Measurements from ENCODE around the gene CKS1B. TPM values are rescaled to one million over a fixed set of nuclear protein-coding genes. Genes with fewer than 3 reads are reported as not detected.

Gene CKS1B
- total and polyA plus RNA-seq, 4 donors, result 22.3 to 38.2 (median 30.2) TPM

DNA sequence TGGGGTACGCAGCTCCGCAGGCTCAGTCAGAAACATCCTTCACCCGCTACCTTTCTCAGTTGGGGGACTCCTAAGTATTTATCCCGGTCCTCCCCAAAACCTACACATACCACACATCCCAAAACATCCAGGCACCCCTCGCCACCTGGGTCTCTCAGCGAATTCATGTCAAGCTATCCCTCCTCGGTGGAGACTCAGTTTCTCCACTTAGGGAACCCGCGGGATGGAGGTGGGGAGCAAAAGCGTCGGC, 26.9 kb downstream of the CKS1B start:
- ATAC-seq (ENCODE audit: insufficient read depth, low FRiP score) (no peak), DNase-seq (peak in 1 of 3 donors; percentile 70)
- H3K27me3 ChIP-seq (ENCODE audit: control insufficient read depth in 3 of 3, insufficient read depth in 3 of 3, low read length in 2 of 3), result no peaks in the 10 kb centered on the region
- peaks cover 5 to 28% (median 6%) of the 10 kb centered on the region in 5 donors for H3K4me1 ChIP-seq (ENCODE audit: control insufficient read depth in 5 of 5, insufficient read depth in 5 of 5, low read length in 5 of 5)
- TF ChIP-seq, protein P1, sequence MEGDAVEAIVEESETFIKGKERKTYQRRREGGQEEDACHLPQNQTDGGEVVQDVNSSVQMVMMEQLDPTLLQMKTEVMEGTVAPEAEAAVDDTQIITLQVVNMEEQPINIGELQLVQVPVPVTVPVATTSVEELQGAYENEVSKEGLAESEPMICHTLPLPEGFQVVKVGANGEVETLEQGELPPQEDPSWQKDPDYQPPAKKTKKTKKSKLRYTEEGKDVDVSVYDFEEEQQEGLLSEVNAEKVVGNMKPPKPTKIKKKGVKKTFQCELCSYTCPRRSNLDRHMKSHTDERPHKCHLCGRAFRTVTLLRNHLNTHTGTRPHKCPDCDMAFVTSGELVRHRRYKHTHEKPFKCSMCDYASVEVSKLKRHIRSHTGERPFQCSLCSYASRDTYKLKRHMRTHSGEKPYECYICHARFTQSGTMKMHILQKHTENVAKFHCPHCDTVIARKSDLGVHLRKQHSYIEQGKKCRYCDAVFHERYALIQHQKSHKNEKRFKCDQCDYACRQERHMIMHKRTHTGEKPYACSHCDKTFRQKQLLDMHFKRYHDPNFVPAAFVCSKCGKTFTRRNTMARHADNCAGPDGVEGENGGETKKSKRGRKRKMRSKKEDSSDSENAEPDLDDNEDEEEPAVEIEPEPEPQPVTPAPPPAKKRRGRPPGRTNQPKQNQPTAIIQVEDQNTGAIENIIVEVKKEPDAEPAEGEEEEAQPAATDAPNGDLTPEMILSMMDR (IDR thresholded peaks at IDR 0.05; ENCODE audit: control extremely low read depth, extremely low read depth), result no peak
- WGBS, 2 donors, result 0 to 1% methylated on average over 11 of the region's 11 CpGs
- no peaks in the 10 kb centered on the region for H3K9me3 ChIP-seq (ENCODE audit: control insufficient read depth in 4 of 4, insufficient read depth in 3 of 4, low read length in 3 of 4)
- peak overlapping the region in 1 of 2 donors; percentile 46 for H3K9ac ChIP-seq (ENCODE audit: insufficient read depth in 1 of 2, low read length in 2 of 2)
- peak overlapping the region; percentile 65 for H3K4me3 ChIP-seq
- H3K27ac ChIP-seq (ENCODE audit: low read depth in 1 of 2, low read length in 1 of 2), result peak overlapping the region; percentile 91 to 94
- H3K36me3 ChIP-seq (ENCODE audit: control insufficient read depth in 4 of 4, insufficient read depth in 4 of 4, low read length in 4 of 4), result no peaks in the 10 kb centered on the region

DNA sequence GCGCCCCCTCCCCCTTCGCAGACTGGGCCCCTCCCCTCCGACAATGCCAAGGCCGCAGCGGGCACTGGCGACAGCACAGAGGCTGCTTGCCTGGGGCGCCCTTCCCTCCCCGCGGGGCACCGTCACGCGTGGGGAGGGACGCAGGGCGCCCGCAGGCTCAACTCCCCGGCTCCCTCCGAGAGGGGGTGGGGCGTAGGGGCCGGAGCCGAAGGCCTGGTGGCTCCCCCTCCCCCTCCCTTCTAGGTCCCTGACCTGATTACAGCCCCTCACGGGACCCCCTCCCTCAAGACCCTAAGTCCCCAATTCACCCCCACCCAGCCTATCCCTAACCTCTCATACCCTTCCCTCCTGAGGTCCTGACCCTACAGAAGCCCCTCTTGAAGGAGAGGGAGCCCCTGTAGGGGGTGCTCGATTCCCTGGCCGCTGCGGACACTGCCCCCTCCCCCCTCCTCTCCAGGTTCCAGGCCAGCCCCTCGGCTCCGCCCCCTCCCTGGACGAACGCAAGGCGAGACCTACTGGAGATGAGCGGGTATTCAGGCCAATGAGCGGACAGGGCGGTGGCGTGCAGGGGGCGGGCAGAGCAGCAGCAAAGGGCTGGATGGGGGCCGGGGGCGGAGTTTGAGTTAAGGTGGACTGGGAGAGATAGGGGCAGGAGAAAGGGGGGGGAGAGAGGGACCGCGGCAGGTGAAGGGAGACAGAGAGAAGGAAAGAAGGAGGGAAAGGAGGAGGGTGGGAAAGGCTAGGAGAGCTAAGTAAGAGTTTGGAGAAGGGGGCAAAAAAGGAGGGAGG, 27.4 kb downstream of the CKS1B start:
- Histone ChIP-seq H3K27me3 (ENCODE audit: control insufficient read depth in 3 of 3, insufficient read depth in 3 of 3, low read length in 2 of 3) (no peaks in the 10 kb centered on the region), H3K27ac (ENCODE audit: low read depth in 1 of 2, low read length in 1 of 2) (peak overlapping the region; percentile 91 to 94), H3K4me3 (peak overlapping the region; percentile 65), H3K36me3 (ENCODE audit: control insufficient read depth in 4 of 4, insufficient read depth in 4 of 4, low read length in 4 of 4) (no peaks in the 10 kb centered on the region), H3K9me3 (ENCODE audit: control insufficient read depth in 4 of 4, insufficient read depth in 3 of 4, low read length in 3 of 4) (no peaks in the 10 kb centered on the region), H3K9ac (ENCODE audit: insufficient read depth in 1 of 2, low read length in 2 of 2) (peak overlapping the region in 1 of 2 donors; percentile 53), H3K4me1 (ENCODE audit: control insufficient read depth in 5 of 5, insufficient read depth in 5 of 5, low read length in 5 of 5) (peaks cover 5 to 28% (median 11%) of the 10 kb centered on the region in 5 donors)
- TF ChIP-seq, protein P1 (IDR thresholded peaks at IDR 0.05; ENCODE audit: control extremely low read depth, extremely low read depth), result peak; percentile 1
- peak; percentile 99 to 100 (median 100) for DNase-seq
- 0 to 2% methylated on average over 22 to 38 of the region's 38 CpGs for WGBS, 2 donors
- ATAC-seq (ENCODE audit: insufficient read depth, low FRiP score), result peak; percentile 77

DNA sequence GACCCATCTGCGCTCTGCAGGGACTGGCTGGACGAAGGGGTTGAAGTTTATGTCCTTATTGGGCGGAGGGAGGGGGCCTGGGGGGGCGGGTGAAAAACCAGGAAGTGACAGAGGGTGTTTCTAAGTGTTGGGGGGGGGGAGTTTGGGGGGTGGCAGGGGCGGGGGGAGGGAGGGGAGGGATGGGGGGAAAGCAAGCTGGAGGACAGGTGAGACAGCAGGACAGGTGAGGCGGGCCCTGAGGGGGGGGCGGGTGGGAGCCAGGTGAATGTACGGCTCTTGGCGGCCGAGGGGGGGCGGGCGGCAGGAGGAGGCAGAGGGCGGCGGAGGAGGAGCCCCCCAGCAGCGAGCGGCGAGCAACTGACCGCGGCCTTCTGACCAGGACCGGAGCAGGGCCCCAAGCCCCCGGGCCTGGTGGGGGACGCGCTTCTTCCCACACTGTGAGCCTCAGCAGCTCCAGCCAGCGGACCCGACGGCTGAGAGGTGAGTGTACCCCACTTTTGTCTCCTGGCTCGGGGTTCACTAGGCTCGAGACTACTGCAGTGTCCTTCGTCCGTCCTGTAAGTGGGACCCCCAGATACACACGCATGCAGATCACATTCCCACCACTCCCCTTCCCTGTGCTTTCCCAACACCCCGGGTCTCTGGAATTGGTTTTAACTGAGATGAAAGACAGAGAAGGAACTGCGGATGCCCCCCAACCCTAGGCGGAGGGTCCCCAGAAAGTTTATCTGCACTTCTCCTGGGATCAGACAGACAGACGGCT, 28.2 kb downstream of the CKS1B start, which contains the start of gene ZBTB7B:
ZBTB7B (plus strand) TSS at position 339 of the 763 bp plus-strand sequence. CDS start 11,859 bp downstream, outside the sequence.
- DNase-seq (peak; percentile 47 to 67 (median 49)), ATAC-seq (ENCODE audit: insufficient read depth, low FRiP score) (peak; percentile 1)
- Histone ChIP-seq H3K9ac (ENCODE audit: insufficient read depth in 1 of 2, low read length in 2 of 2) (peak within 1 kb of the TSS; percentile 53 to 77), H3K4me1 (ENCODE audit: control insufficient read depth in 5 of 5, insufficient read depth in 5 of 5, low read length in 5 of 5) (peaks cover 8 to 33% (median 14%) of the 10 kb centered on the region in 5 donors), H3K4me3 (peak within 1 kb of the TSS; percentile 92), H3K9me3 (ENCODE audit: control insufficient read depth in 4 of 4, insufficient read depth in 3 of 4, low read length in 3 of 4) (no peaks in the 10 kb centered on the region), H3K36me3 (ENCODE audit: control insufficient read depth in 4 of 4, insufficient read depth in 4 of 4, low read length in 4 of 4) (no peaks in the 10 kb centered on the region), H3K27ac (ENCODE audit: low read depth in 1 of 2, low read length in 1 of 2) (peak within 1 kb of the TSS; percentile 94 to 97), H3K27me3 (ENCODE audit: control insufficient read depth in 3 of 3, insufficient read depth in 3 of 3, low read length in 2 of 3) (no peaks in the 10 kb centered on the region)
- TF ChIP-seq, protein P1 (IDR thresholded peaks at IDR 0.05; ENCODE audit: control extremely low read depth, extremely low read depth), result no peak
- 0% methylated on average over 27 to 33 of the region's 35 CpGs for WGBS, 2 donors

Measured in lung (tissue), 12 donors.